HG03066 (cell line): ENCODE data around the gene TOMM22.
"Not testable (repeated sequence)": the region's sequence is repeated elsewhere in the genome, so short reads cannot be mapped to it uniquely, and the experiment has no call there.

Experiments
- ATAC-seq: cut with Tn5 transposase; IDR thresholded peaks from one replicate; pipeline ENCODE4 v1.9.1; 2021; ENCODE audit warnings: low read depth; ENCODE audit not compliant: unreplicated experiment

Gene TOMM22

GRCh38 chr22:38681582-38682335, at the start of gene TOMM22:
Gene TOMM22, plus strand, starts transcription at chr22:38681957. Its CDS starts 22 bp downstream, at chr22:38681979.
- peak; percentile 93 for ATAC-seq

DNA sequence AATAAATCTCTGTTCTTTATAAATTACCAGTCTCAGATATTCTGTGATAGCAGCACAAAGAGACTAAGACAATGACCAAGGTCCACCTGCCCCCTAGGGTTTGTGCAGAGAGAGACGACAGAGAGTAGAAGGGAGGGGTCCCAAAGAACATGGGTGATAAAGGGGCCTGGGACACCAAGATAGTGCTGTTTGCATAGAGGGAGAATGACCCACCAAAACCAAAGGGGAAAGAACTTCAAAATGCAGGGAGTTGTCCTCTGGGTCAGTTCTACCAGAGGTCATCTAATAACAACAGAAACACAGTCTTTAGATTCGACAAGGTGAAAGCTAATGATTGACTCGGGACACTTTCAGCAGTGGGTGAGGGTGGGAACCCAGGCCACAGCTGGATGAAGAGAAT, 49.2 kb upstream of the TOMM22 start:
- ATAC-seq = no peak

GRCh38 chr22:38638216-38638615, 43.5 kb upstream of the TOMM22 start:
- no peak for ATAC-seq

GRCh38 chr22:38638728-38639127, 43.0 kb upstream of the TOMM22 start:
- no peak for ATAC-seq

- no peak for ATAC-seq
Observed at GRCh38 chr22:38641476-38642040, 40.2 kb upstream of the TOMM22 start.

GRCh38 chr22:38644245-38644644, 37.5 kb upstream of the TOMM22 start:
- ATAC-seq = not testable (repeated sequence)

GRCh38 chr22:38645430-38645829, 36.3 kb upstream of the TOMM22 start:
- ATAC-seq = no peak

DNA sequence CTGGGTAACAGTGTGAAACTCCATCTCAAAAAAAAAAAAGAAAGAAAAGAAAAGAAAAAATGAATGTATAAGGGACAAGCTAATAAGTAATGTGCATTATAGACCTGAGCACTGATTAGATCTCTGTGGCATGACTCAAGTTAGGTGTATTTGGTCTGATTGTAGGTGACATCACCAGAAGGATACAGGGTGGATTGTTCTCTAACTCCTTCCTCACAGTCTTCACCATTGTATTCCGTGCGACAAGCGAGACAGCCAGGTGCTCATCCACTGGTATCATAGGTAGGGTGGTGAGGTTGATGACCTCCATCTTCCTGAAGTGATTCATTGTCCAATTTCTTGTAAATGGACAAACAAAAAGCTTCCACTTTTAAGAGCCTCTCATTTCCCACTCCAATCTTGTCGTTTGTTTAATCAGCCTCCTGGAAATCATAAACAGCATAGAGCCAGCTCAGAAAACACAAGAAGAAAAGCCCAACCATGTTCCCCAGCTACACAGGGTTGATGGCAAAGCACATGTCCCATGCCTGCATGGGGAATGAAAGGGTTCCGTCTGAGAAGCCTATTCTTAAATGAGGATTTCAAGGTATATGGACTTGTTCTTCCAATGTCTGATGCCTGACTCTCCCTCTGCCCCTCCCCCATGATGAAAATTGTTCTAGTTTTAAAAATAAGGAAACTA, 31.8 kb upstream of the TOMM22 start:
- ATAC-seq = no peak

DNA sequence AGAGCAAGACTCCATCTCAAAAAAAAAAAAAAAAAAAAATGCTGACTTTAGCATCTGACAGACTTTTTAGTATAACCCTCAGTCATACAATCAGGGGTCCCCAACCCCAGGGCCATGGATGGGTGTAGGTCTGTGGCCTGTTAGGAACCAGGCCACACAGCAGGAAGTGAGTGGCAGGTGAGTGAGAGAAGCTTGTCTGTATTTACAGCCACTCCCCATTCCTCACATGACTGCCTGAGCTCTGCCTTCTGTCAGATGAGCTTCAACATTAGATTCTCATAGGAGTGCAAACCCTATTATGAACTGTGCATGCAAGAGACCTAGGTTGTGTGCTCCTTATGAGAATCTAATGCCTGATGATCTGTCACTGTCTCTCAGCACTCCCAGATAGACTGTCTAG, 28.9 kb upstream of the TOMM22 start:
- no peak for ATAC-seq

- no peak for ATAC-seq
Observed at GRCh38 chr22:38653741-38654140, 28.0 kb upstream of the TOMM22 start.

GRCh38 chr22:38655519-38656255, 26.1 kb upstream of the TOMM22 start:
- no peak for ATAC-seq

DNA sequence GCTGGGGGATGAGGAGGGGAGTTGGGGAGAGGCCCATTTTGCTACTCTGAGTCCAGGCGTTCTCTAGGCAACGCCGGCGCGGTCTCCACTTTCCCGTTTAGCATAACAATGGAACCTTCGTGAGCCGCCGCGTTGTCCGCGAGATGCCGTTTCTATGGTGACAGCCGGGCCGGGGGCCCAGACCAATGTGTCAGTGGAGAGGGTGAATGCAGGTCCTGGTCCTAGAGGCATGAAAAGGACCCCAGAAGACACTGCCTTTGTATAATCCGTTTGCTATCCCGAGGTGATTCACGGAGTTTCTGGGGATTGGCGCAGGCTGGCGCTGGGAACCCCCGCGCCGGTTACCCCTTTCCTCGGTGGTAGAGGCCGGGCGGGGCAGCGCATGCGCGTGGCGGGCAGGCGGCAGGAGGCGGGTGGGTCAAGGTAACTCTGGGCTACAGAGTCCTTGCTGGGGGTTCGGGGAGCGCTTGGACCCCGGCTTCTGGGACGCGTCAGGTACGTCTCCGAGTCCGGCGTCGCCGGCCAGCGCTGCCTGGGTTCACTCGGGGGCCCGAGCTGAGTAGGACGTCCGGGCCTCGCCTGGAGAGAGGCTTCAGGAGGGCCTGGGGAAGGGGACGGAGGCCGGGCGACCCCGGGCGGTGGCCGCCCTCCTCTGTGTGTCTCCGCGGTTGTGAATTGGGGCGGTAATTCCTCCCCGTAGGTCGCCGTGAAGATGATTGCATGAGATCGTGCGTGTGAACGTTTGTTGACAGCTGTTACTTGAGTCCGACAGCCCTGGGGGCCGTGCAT, 25.3 kb upstream of the TOMM22 start, which contains the start of the genes CBY1 and FAM227A:
Gene CBY1 (plus strand): TSS at position 383 of the 789 bp plus-strand sequence. CDS start 11,417 bp downstream, outside the sequence.
Gene FAM227A (minus strand): TSS at position 137 of the 789 bp plus-strand sequence. CDS start 6,224 bp downstream, outside the sequence.
- ATAC-seq = peak; percentile 70

DNA sequence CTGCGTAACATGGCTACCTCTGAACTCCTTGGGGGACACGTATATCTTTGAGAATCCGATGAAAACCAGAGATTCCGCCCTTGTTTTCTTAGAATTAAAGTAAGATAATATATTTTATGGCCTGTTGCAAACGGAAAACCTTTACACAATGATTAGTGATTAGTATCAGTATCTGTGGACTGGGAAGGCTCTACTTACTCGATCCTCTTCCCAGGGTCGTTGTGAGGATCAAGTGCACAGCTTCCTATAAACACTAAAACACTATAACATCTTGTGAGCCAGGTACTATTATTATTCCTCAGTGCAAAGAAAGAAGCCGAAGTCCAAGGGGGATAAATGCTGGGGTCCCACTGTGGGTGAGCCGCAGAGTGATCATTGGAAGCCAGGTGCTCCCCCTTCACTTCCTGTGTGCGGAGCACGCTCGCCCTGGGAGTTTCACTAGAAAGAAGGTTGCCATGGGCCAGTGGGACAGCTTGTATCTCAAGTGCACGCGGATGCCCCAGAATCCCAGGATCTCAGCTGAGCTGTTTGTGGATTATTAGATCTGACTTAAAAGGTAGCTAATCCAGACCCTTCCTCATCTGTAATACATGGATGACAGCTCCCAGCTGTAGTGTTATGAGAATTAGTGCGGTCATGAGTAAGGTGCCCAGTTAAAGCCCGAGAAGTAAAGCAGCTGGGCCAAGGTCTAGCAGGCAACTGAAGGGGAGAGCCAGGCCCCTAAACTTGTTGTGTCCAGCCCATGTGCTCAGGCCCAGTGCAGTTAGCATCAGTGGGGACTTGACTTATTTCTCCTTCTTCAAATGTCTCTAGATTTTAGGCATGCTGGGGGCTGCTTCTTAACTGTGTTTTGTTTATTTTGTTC, 24.5 kb upstream of the TOMM22 start:
- ATAC-seq = no peak

- no peak for ATAC-seq
Observed at GRCh38 chr22:38674888-38675287, 6.9 kb upstream of the TOMM22 start.

GRCh38 chr22:38675833-38676232, 5.9 kb upstream of the TOMM22 start:
- no peak for ATAC-seq

GRCh38 chr22:38684895-38685294, 3.1 kb downstream of the TOMM22 start:
- no peak for ATAC-seq

GRCh38 chr22:38685761-38686160, 4.0 kb downstream of the TOMM22 start:
- ATAC-seq = no peak

DNA sequence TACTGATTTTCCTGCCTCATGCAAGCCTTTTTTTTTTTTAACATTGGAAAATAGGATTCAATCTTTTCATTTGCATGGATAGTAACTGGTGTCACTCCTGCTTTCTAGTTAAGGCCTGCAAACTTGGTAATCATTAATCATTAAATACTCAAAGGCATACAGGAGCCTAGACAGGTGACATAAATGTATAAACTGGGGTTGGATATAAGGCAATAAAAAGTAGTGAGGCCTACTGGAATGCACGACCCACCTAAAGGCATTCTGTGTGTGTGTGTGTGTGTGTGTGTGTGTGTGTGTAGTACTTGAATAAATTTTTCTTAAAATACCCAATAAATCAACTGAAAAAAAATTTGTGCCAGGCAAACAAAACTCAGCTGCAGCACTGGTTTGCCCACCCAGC, 7.9 kb downstream of the TOMM22 start:
- no peak for ATAC-seq

DNA sequence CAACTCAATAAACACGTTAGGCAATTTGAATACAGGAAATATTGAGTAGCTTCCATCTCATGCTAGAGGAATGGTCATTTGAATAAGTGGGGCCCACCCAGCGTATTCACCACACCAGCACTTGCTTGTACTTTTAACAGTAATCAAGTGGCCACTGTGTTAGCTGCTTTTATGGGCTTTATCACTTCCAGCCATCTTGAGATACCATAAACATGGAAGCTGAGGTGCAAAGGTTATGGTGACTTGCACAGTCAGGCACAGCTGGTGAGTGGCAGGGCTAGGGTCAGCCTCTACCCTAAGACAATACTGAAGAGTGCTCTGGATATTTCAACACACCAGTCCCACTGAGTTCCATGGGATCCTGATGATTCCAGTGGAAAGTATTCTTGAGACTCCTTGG, 12.3 kb downstream of the TOMM22 start:
- no peak for ATAC-seq
